HG03095 (cell line): ENCODE results near the gene FRAT2.

Experiments
- ATAC-seq: cut with Tn5 transposase; IDR thresholded peaks from one replicate; pipeline ENCODE4 v1.9.1; 2021; ENCODE audit warnings: moderate library complexity; ENCODE audit not compliant: unreplicated experiment

Gene FRAT2

DNA sequence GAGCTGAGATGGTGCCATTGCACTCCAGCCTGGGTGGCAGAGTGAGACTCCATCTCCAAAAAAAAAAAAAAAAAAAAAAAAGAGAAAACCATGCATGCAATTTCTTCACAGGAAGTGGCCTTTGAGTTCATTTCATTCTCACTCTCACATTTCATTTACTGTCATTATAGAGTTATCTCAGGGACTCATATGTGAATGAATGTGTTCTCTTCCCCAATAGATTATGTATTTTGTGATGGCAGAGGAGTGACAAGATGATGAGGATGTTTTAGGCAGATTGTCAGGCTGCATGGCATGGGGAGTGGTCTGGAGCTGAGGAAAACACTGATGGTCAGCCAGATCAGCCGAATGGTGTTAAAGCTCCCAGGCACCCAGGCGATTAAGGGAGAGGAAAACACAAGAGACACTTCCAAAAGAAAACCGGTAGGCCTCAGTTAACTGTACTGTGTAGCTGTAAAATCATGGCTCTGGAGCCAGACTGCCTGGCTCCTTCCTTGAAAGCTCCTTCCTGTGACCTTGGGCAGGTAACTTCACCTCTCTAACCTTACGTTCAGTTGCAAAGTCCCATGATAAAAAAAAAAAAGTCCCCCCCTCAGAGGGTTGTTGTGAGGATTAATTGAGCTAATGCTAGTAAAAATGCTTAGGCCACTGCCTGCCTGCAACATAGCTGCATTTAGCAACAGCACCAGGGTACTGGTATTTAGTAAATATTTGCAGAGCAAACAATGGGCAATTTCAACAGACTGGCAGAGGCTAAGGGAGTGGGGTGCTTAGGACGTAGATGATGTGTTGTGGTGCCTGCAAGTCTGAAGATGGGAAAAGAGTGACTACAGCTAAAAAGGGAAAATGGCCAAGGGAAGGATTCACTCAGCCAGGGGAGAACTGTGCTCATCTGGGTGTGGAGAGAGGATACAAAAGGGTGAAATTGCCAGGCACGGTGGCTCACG, 6.9 kb downstream of the FRAT2 start:
- ATAC-seq: no peak

DNA sequence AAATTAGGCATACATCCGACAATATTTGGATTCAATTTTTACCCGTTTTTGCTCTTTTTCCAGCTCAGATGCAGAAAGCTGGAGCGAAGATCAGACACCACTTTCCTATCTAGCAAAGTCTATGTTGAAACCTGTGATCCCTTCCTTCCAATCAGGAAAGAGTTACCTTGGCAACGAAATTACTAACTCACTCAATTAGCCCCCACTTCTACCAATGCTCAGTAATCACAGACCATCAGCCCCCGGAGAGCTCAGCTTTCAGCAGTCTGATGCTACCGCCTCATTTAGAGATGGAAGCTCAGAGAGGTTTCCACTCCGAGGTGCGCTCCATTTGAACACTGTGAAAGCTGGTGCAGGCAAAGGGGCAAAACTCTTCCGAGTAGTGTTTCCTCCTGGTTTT, 8.8 kb downstream of the FRAT2 start:
- ATAC-seq: no peak

DNA sequence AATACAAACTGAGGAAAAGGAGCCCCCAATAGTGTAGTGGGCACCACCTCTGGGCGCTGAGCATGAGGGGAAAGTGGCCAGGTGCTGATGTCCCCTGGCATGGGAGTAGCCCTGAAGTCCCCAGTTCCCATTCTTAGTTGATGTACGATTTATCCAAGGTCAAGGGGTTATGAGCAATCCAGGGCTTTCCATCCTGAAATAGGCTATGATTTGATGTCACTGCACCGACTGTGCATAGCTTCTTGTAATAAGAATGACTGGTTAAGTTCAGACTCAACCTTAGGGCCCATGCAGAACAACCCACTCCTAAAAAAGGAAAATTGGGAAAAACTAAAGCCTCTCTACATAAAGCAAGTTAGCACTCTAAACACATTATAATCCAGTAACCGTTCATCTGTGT, 11.0 kb downstream of the FRAT2 start:
- no peak for ATAC-seq

DNA sequence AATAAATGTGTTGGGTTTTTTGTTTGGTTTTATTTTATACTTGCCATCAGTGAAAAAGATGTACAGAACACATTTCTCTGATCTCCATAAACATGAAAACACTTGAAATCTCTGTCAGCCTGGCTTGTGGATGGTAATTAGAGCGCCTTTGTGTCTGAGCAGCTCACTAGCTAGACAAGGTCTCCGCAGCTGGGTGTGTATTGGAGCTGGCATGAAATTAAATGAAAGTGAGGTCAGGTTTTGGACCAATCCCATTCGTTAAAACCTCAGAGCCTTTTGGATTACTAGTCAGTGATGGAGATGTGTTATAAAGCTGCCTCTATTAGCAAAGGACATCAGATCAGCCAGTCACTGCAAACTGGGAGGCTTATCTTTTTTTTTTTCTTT, 12.7 kb downstream of the FRAT2 start:
- no peak for ATAC-seq

DNA sequence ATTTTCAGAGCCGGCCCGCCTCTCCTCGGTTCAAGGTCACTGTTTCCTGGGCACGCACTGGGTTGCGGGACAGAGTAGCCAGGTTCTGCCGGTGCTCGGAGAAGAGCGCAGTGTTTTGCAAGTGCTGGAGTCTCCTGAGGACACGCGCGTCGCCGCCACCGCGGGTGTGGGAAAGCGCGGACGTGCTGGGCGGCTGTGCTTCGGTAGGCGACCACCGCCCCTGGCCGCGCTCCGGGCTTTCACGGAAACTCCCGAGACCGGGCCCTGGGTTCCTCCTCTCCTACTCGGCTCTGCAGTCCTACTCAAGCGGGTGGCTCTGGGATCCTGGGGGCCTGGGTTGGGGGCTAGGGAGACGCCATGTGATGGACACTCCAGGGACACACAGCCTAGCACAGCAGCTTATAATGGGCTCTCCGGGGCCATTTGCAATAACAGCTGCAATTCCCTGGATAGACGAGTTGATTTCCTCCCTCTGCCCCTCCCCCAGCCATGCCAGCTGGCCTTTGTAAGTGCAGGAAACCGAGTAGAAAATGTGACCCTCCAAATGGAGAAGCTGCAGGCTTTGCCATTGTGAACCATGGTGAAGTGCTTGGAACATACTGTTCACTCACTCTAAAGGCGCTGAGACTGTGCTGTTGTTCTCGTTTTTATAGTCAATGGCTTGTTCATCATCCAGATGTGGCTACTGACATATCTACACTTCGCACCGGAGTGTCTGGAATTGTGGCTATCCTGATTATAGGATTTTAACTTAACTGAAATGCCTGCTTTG, 13.3 kb downstream of the FRAT2 start:
- no peak for ATAC-seq

DNA sequence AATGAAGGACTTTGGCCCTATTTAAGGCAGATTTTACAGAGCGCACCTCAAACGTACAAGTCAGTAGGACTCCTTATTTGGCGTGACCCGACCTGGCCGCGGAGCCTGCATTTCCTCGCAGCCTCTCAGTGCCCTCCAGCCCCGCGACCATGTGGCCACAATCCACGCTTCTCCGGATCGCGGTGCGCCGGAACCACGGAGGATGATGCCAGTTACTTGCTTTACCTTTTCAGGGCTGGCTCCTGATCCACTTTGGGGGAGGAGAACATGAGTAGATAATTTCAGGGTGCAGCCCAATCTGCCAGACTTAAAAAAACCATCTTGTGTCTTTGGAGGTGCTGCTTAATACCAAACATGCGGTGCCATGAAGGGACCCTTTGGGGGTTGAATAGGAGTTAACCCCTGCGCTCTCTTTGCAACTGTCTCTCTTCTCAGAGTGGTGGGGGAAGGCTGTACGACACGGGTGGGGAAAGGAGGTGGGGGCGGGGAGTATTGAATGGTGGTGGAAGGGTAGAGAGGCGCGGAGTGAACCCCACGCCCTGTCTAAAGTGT, 14.0 kb downstream of the FRAT2 start:
- ATAC-seq: no peak

DNA sequence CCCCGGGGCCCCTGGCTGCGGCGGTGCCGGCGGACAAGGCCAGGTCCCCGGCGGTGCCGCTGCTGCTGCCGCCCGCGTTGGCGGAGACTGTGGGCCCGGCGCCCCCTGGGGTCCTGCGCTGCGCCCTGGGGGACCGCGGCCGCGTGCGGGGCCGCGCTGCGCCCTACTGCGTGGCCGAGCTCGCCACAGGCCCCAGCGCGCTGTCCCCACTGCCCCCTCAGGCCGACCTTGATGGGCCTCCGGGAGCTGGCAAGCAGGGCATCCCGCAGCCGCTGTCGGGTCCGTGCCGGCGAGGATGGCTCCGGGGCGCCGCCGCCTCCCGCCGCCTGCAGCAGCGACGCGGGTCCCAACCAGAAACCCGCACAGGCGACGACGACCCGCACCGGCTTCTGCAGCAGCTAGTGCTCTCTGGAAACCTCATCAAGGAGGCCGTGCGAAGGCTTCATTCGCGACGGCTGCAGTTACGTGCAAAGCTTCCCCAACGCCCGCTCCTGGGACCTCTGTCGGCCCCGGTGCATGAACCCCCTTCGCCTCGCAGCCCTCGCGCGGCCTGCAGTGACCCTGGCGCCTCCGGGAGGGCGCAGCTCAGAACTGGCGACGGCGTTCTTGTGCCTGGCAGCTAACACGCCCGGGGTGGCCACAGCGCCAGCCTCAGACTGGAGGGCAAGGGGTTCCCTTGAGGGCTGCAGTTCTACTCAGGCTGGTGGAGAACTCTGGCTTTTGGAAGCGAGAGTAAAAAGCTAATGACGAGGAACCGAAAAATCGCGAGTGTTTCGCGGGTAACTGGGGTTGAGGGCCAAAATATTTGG, 14.7 kb downstream of the FRAT2 start:
- peak; percentile 37 for ATAC-seq

DNA sequence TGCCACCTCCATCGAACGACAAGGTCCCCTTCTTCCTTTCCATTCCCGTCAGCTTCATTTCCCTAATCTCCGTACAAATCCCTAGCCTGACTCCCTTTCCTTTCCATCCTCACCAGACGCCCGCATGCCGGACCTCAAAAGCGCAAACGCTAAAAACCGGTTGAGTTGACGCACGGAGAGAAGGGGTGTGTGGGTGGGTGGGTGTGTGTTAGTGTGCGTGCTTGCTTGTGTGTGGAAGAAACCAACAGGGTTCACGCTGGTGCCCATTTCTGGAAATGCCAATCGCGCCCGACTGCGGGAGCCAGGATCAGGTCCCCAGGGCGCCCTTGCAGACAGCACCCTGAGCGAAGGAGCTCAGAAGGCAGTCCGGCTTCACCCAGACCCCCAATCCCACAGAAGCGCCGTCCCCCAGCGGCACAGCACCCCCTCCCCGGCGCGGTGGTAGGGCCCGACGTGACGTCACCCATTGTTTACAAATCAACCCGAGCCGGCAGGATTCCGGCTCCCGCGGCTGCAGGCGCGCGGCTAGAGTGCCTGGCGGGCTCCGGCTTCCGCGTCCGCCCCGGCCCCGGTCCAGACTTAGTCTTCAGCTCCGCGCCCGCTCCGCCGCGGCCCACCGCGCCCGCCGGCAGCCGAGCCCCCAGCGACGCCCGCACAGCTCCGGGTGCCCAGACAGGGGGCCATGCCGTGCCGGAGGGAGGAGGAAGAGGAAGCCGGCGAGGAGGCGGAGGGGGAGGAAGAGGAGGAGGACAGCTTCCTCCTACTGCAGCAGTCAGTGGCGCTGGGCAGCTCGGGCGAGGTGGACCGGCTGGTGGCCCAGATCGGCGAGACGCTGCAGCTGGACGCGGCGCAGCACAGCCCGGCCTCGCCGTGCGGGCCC, 15.5 kb downstream of the FRAT2 start, which contains the start of gene FRAT1:
TSS of gene FRAT1 (plus strand) at position 500 of the 880 bp plus-strand sequence. CDS start at position 683, 183 bp downstream.
- peak; percentile 76 for ATAC-seq

DNA sequence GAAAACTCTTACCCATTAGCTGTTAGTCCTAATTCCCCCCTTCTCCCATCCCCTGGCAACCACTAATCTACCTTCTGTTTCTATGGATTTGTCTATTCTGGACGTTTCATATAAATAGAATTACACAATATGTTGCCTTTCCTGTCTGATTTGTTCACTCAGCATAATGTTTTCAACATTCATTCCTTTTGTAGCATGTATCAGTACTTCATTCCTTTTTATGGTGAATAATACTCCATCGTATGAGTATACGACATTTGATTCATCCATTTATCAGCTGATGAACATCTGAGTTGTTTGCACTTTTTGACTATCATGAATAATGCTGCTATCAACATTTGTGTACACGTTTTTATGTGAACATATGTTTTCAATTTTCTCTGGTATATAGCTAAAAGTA, 19.9 kb downstream of the FRAT2 start:
- no peak for ATAC-seq

DNA sequence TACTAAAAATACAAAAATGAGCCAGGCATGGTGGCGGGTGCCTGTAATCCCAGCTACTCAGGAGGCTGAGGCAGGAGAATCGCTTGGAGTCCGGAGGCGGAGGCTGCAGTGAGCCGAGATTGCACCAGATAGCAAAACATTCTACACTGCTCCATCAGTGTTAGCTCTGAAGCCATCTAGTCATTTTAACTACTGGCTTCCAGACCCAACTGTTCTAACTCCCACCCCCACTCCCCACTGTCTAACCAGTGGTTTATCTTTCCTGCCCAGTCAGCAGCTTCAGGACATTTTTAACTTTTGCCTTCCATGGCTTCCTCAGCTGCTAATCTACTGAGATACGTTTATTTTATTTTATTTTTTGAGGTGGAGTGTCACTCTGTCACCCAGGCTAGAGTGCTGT, 21.6 kb downstream of the FRAT2 start:
- no peak for ATAC-seq

DNA sequence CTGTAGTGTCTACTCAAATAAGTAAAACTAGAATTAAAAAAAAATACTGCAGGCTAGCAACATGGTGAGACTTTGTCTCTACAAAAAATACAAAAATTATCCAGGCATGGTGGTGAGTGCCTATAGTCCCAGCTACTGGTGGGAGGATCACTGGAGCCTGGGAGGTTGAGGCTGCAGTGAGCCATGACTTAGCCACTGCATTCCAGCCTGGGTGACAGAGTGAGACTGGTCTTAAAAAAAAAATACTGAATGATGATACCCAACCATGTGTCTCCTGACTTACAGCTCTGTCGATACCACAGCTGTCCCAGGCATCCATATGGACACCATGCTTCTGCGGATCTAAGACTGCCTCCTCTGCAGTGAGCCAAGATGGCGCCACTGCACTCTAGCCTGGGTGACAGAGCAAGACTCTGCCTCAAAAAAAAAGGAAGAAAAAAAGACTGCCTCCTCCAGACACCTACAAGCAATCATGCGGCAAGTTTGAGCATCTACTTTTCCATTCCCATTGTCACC, 23.4 kb downstream of the FRAT2 start:
- ATAC-seq: no peak

DNA sequence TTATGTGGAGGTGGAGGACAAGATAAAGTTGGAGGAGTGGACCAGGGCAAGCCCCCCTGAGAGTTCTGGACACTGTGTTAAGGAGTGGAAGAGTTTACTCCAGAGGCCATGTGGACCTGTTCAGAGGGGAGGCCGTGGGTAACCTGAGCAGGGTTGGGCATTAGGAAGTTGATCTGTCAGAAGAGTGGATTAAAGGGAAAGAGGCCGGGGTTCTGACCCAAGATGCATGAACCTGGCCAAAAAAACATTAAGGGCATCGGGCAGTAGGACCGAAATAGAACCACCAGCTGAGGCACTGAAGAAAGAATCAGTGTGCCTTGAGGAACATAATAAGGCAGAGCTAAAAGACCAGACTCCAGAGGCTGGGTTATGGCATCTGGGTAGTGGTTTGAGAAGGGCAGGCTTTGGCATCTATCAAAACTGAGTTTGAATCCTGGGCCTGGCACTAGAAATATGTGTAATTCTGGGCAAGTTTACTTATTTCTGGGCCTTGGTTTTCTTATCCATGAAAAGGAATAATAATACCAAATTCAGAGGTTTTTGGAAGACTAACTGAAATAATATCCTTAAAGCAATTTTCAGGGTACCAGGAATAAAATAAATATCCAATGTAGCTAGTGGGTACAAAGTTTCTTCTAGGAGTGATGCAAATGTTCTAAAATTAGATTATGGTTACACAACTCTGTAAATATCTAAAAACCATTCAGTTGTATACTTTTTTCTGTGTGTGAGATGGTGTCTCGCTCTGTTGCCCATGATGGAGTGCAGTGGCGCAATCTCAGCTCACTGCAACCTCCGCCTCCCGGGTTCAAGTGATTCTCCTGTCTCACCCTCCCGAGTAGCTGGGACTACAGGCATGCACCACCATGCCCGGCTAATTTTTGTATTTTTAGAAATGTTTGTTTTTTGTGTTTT, 26.4 kb downstream of the FRAT2 start:
- ATAC-seq: no peak

DNA sequence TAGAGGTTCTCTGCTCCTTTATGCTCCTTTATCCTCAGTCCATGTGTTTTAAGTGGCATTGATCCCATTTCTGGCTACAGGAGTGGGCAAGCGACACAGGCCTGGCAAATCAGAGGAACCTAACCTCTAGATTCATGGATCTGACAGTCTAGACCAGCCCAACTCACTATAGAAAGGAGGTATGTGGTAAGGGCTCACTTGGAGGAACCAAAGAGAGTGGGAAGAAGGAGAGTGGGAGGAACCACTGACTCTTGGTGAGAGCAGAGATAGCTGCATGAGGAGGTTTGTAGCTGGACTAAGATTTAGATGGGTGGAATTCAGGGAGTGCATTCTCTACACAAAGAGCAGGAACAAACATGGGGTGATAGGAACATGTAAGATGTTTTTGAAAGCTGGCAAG, 27.1 kb downstream of the FRAT2 start:
- no peak for ATAC-seq

DNA sequence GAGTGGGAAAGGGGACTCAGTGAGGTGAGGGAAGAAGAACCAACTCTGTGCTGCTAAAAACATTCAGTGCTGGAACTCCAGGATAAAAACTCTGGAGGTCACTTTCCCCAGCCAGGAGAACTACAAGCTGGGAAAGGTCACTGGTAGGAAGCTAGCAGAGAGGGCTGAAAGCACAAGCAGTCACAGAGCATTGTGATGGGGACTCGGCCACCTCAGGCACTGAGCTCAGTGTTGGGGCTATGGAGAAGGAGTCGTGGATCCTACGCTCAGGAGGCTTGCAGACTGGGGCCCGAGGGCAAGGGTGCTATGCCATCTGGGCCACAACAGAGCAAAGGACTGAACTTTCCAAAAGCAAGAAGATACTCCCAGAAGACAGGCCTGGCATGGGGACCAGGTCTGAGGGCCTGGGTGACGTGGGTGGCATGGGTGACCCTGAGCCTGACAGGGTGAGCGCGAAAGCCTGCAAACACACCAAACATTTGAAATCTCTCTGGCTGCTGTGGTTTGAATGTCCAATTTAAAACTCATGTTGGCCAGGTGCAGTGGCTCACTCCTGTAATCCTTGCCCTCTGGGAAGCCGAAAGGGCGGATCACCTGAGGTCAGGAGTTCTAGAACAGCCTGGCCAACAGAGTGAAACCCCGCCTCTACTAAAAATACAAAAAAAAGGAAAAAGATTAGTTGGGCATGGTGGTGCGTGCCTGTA, 32.3 kb downstream of the FRAT2 start:
- ATAC-seq: no peak

DNA sequence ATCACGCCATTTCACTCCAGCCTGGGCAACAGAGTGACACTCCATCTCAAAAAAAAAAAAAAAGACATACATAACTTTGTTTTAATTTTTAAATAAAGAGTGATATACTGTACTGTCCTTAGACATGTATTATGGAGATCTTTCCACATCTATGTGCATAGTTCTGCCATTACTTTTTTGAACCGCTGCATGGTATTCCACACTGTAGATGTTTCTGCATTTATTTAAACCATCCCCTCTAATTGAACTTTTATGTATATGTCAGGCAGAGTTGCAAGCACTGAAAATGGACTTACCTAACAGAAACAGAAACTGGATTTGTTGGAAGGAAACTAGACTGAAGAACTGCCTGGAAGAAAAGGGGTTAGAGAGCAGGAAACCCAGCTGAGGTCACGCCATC, 33.5 kb downstream of the FRAT2 start:
- no peak for ATAC-seq

DNA sequence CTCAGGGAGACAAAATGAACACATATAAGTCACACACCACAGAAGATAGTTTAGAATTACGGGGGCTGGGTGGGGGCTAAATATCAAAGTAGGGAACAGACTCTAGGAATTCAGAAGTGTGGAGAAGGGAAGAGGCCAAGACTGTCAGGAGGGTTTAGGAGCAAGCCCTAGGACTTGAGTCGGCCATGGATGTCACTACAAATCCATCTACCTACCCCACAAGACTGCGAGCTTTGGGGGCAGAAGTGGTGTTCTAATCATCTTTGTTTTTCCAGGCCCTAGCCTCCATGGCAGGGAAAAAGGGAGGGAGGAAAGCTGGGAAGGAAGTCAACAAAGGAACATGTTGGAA, 36.3 kb downstream of the FRAT2 start:
- no peak for ATAC-seq

DNA sequence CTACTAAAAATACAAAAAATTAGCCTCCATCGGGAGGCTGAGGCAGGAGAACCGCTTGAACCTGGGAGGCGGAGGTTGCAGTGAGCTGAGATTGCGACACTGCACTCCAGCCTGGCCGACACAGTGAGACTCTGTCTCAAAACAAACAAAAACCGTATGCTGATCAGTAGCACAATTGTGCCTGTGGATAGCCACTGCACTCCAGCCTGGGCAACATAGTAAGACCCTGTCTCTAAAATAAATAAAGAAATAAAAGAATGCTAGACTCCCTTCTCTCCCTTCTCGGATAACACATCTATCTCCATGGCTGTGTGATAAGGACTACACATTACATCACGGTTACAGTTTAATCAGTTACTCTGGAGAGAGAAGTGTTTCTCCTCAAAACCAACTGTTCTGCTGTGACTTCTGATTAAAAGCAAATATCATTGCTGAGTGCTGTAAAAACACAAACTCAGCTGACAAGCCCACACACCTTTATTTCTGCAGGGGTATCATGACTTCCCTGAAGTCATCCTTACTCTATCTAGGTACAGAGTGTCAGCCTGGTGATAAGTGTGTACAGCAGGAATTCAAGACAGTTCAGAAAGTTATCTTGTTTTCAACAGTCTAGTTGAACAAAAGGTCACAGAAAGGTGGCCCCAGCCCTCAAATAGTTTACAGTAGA, 36.8 kb downstream of the FRAT2 start:
- ATAC-seq: no peak

DNA sequence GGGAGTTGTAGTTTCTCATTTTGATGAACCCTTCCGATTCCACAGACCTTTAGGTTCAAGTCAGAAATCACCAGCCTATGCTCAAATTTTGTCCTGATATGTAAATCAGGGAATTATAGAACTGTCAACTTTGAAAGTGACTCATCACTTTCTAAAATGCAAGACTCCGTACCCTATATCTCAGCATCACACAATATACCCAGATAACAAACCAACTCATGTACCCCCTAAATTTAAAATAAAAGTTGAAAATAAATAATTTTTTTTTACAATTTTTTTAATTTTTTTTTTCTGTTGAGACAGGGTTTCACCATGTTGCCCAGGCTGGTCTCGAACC, 41.7 kb downstream of the FRAT2 start:
- ATAC-seq: no peak
